ENCODE measurements around the gene ASTN2.

- TF ChIP-seq CTCF (IDR thresholded peaks at IDR 0.05; ENCODE audit: low read depth, low read length) = no peak
- no peak for TF ChIP-seq POLR2A (IDR thresholded peaks at IDR 0.05; ENCODE audit: extremely low read depth, insufficient read length)
- TF ChIP-seq MAX (IDR thresholded peaks at IDR 0.05; ENCODE audit: low read depth, low read length) = no peak
Measured at GRCh38 chr9:117343427-117343826, 71.4 kb downstream of the ASTN2 start.
